Measurements from ENCODE around the gene BCL11A. TPM values are rescaled to one million over a fixed set of nuclear protein-coding genes. Genes with fewer than 3 reads are reported as not detected.

Gene BCL11A
- total RNA-seq, 4 donors from 2014 or later, result 23.9 to 46.2 (median 33.8) TPM

- WGBS, 2 donors, result 33 to 37% methylated on average over 7 to 9 of the region's 9 CpGs
- intact Hi-C loops (cut with DNase I), result no loop called here
- DNase-seq, result no peak
- H3K9me3 ChIP-seq, result no peaks in the 10 kb centered on the region
- H3K4me3 ChIP-seq, result no peak overlapping the region
- peaks cover 24 to 97% (median 40%) of the 10 kb centered on the region in 3 donors for H3K4me1 ChIP-seq
- peaks cover 0 to 8% (median 0%) of the 10 kb centered on the region in 4 donors for H3K27me3 ChIP-seq
- TF ChIP-seq POLR2A (IDR thresholded peaks at IDR 0.05) (no peak), CTCF (IDR thresholded peaks at IDR 0.05) (no peak)
- no peaks in the 10 kb centered on the region for H3K36me3 ChIP-seq
- peak overlapping the region in 3 of 4 donors; percentile 70 to 85 (median 70) for H3K27ac ChIP-seq
These were observed 46.1 kb downstream of the BCL11A start for GRCh38 chr2:60507211-60507965.

GRCh38 chr2:60505880-60506260, 47.6 kb downstream of the BCL11A start:
- Histone ChIP-seq H3K27me3 (peaks cover 0 to 3% (median 0%) of the 10 kb centered on the region in 4 donors), H3K4me3 (no peak overlapping the region), H3K27ac (peak overlapping the region; percentile 49 to 79 (median 66)), H3K36me3 (no peaks in the 10 kb centered on the region), H3K9me3 (no peaks in the 10 kb centered on the region), H3K4me1 (peaks cover 19 to 97% (median 31%) of the 10 kb centered on the region in 3 donors)
- no peak for DNase-seq
- 39 to 41% methylated on average over 4 of the region's 4 CpGs for WGBS, 2 donors
- no peak for TF ChIP-seq POLR2A (IDR thresholded peaks at IDR 0.05)
- TF ChIP-seq CTCF (IDR thresholded peaks at IDR 0.05), result no peak
- intact Hi-C loops (cut with DNase I), result no loop called here

GRCh38 chr2:60505240-60505879, 48.1 kb downstream of the BCL11A start:
- intact Hi-C loops (cut with DNase I), result no loop called here
- no peaks in the 10 kb centered on the region for H3K9me3 ChIP-seq
- H3K36me3 ChIP-seq, result no peaks in the 10 kb centered on the region
- DNase-seq, result no peak
- WGBS, 2 donors, result 36 to 46% methylated on average over 10 of the region's 10 CpGs
- TF ChIP-seq POLR2A (IDR thresholded peaks at IDR 0.05) (no peak), CTCF (IDR thresholded peaks at IDR 0.05) (no peak)
- no peak overlapping the region for H3K4me3 ChIP-seq
- H3K4me1 ChIP-seq, result peaks cover 16 to 97% (median 33%) of the 10 kb centered on the region in 3 donors
- peak overlapping the region; percentile 49 to 79 (median 66) for H3K27ac ChIP-seq
- peaks cover 0 to 3% (median 0%) of the 10 kb centered on the region in 4 donors for H3K27me3 ChIP-seq

- DNase-seq, result no peak
- intact Hi-C loops (cut with DNase I), result no loop called here
- Histone ChIP-seq H3K27ac (peak overlapping the region in 3 of 4 donors; percentile 56 to 79 (median 75)), H3K9me3 (no peaks in the 10 kb centered on the region), H3K4me3 (no peak overlapping the region), H3K4me1 (peaks cover 26 to 97% (median 46%) of the 10 kb centered on the region in 3 donors), H3K27me3 (peaks cover 0 to 3% (median 0%) of the 10 kb centered on the region in 4 donors), H3K36me3 (no peaks in the 10 kb centered on the region)
- TF ChIP-seq POLR2A (IDR thresholded peaks at IDR 0.05) (no peak), CTCF (IDR thresholded peaks at IDR 0.05) (peak in 5 of 6 experiments; percentile 19 to 65 (median 48))
- 51 to 61% methylated on average over 4 to 5 of the region's 6 CpGs for WGBS, 2 donors
These were observed 49.4 kb downstream of the BCL11A start for GRCh38 chr2:60504049-60504448.

- peaks cover 22 to 87% (median 36%) of the 10 kb centered on the region in 3 donors for H3K4me1 ChIP-seq
- no peaks in the 10 kb centered on the region for H3K9me3 ChIP-seq
- H3K36me3 ChIP-seq, result peaks cover 0 to 12% (median 0%) of the 10 kb centered on the region in 3 donors
- no peak for TF ChIP-seq CTCF (IDR thresholded peaks at IDR 0.05)
- no peak for TF ChIP-seq POLR2A (IDR thresholded peaks at IDR 0.05)
- intact Hi-C loops (cut with DNase I), result no loop called here
- 38 to 44% methylated on average over 4 of the region's 4 CpGs for WGBS, 2 donors
- H3K4me3 ChIP-seq, result no peak overlapping the region
- H3K27me3 ChIP-seq, result peaks cover 0 to 3% (median 0%) of the 10 kb centered on the region in 4 donors
- no peak for DNase-seq
- peak overlapping the region in 2 of 4 donors; percentile 75 to 79 for H3K27ac ChIP-seq
These were observed 51.3 kb downstream of the BCL11A start for GRCh38 chr2:60502144-60502543.

Data from esophagus squamous epithelium (tissue), 5 donors.